Measurements from ENCODE around the gene MINDY1. TPM values are rescaled to one million over a fixed set of nuclear protein-coding genes. Genes with fewer than 3 reads are reported as not detected.

Gene MINDY1
- total and polyA plus RNA-seq, 7 donors: 15.6 to 51.8 (median 25.5) TPM

DNA sequence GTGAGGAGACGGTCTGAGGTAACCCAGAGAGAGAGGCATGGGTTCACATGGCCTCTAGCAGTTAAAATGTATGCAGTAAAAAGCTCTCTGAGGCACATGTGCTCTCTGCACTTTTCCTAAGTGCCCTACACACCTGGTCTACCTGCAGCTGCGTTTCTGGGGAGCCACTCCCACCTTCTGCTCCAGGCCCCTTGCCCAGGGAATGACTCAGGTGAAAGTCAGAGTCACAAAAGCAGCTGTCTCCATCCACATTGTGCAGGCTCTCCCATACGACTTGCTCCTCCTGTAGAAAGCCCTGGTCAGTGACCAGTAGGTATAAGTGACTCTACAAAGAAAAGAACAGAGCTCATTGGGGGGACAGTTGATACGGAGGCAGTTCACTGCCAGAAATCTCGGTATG is 8.8 kb downstream of the MINDY1 start:
- H3K27me3 ChIP-seq: no peaks in the 10 kb centered on the region
- H3K9me3 ChIP-seq: no peaks in the 10 kb centered on the region
- no peak overlapping the region for H3K27ac ChIP-seq
- peaks cover 9 to 60% (median 34%) of the 10 kb centered on the region in 4 donors for H3K36me3 ChIP-seq
- H3K4me3 ChIP-seq: no peak overlapping the region
- no peak for DNase-seq
- WGBS, 2 donors: 65 to 77% methylated on average over 5 of the region's 5 CpGs
- H3K4me1 ChIP-seq: peaks cover 0 to 22% (median 8%) of the 10 kb centered on the region in 4 donors
- TF ChIP-seq, protein P1, sequence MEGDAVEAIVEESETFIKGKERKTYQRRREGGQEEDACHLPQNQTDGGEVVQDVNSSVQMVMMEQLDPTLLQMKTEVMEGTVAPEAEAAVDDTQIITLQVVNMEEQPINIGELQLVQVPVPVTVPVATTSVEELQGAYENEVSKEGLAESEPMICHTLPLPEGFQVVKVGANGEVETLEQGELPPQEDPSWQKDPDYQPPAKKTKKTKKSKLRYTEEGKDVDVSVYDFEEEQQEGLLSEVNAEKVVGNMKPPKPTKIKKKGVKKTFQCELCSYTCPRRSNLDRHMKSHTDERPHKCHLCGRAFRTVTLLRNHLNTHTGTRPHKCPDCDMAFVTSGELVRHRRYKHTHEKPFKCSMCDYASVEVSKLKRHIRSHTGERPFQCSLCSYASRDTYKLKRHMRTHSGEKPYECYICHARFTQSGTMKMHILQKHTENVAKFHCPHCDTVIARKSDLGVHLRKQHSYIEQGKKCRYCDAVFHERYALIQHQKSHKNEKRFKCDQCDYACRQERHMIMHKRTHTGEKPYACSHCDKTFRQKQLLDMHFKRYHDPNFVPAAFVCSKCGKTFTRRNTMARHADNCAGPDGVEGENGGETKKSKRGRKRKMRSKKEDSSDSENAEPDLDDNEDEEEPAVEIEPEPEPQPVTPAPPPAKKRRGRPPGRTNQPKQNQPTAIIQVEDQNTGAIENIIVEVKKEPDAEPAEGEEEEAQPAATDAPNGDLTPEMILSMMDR (IDR thresholded peaks at IDR 0.05): no peak
- TF ChIP-seq POLR2AphosphoS5 (IDR thresholded peaks at IDR 0.05): no peak
- no peak for TF ChIP-seq EP300 (IDR thresholded peaks at IDR 0.05)
- no peak for TF ChIP-seq POLR2A (IDR thresholded peaks at IDR 0.05)
- intact Hi-C loops (cut with DNase I): no loop called here

DNA sequence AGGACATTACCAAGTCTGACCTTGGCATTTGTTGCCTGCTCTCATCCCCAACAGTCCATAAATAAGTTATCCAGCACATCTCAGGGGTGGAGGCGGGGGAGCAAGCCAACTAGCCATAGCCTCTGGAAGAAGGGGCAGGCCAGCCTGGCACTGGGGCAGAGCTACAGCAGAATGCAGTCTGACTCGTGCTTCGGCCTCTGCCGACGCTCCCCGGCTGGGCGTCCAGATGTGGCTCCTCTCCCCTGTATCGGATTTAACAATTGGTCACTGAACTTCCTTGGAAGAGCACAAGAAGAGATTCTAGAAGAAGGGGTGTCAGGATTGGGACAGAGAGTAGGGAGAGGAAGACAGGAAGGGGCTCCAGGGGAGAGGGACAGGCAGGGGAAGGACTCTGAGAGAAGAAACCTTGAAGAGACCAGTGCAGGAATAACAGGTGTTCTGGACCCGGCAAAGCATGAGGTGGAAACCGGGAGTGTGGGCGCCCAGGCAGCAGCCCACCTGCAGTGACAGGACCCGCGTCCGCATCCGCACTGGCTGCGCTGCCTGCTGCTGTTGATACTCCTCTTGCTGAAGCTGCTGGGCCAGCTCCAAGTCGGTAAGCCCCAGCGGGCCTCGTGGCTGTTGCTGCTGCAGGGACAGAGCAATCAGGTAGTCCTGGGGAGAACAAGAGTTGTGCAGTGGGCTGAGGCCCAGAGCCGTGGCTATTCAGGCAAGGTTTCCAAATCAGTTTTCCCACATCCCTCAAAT is 9.4 kb downstream of the MINDY1 start:
- 91 to 92% methylated on average over 20 of the region's 20 CpGs for WGBS, 2 donors
- intact Hi-C loops (cut with DNase I): no loop called here
- H3K4me3 ChIP-seq: no peak overlapping the region
- H3K27me3 ChIP-seq: no peaks in the 10 kb centered on the region
- no peaks in the 10 kb centered on the region for H3K9me3 ChIP-seq
- peaks cover 0 to 15% (median 1%) of the 10 kb centered on the region in 4 donors for H3K4me1 ChIP-seq
- no peak for TF ChIP-seq EP300 (IDR thresholded peaks at IDR 0.05)
- DNase-seq: no peak
- H3K36me3 ChIP-seq: peaks cover 9 to 59% (median 34%) of the 10 kb centered on the region in 4 donors
- H3K27ac ChIP-seq: no peak overlapping the region

DNA sequence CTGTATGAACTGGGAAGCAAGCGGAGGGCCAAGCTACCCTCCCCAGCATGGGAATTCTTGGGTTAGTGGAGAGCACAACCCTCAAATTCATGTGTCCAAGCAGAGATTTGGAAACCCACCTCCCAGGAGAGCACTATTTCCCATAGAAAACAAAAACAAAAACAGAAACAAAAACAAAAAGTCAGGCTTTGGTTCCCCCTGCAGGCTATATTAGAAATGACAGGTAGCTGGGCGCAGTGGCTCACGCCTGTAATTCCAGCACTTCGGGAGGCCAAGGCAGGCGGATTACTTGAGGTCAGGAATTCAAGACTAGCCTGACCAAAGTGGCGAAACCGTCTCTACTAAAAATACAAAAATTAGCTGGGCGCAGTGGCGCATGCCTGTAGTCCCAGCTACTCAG is 10.8 kb downstream of the MINDY1 start:
- no peaks in the 10 kb centered on the region for H3K9me3 ChIP-seq
- H3K4me3 ChIP-seq: no peak overlapping the region
- H3K27me3 ChIP-seq: no peaks in the 10 kb centered on the region
- WGBS, 2 donors: 34 to 52% methylated on average over 9 of the region's 9 CpGs
- H3K27ac ChIP-seq: peak overlapping the region; percentile 38 to 64 (median 63)
- peak; percentile 80 for DNase-seq
- peaks cover 9 to 44% (median 28%) of the 10 kb centered on the region in 4 donors for H3K36me3 ChIP-seq
- peaks cover 0 to 12% (median 0%) of the 10 kb centered on the region in 4 donors for H3K4me1 ChIP-seq
- intact Hi-C loops (cut with DNase I): no loop called here
- TF ChIP-seq, protein P1 (IDR thresholded peaks at IDR 0.05): peak; percentile 76 to 86 (median 80)
- no peak for TF ChIP-seq POLR2AphosphoS5 (IDR thresholded peaks at IDR 0.05)

DNA sequence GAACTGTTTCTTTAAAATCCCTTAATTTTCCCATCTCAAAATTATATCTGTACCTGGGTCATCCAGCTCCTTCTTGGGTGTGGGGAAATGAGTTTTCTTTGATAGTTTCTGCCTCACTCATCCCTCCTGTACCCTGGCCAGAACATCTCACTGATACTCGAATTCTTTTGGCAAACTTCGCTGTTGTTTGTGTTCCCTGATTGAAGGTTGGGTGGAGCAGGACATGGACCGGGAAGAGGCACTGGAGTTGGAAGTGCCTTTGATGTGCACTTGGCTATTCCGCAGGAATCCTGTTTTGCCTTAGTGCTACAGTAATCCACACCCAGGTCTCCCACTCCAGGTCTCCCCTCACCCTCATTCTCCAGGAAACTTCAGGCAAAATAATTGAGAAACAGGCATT is 11.2 kb downstream of the MINDY1 start:
- Histone ChIP-seq H3K27me3 (no peaks in the 10 kb centered on the region), H3K27ac (peak overlapping the region; percentile 38 to 64 (median 63)), H3K4me3 (no peak overlapping the region), H3K36me3 (peaks cover 9 to 40% (median 27%) of the 10 kb centered on the region in 4 donors), H3K9me3 (no peaks in the 10 kb centered on the region), H3K4me1 (peaks cover 0 to 12% (median 0%) of the 10 kb centered on the region in 4 donors)
- no peak for DNase-seq
- TF ChIP-seq POLR2A (IDR thresholded peaks at IDR 0.05): no peak
- TF ChIP-seq EP300 (IDR thresholded peaks at IDR 0.05): no peak
- TF ChIP-seq, protein P1 (IDR thresholded peaks at IDR 0.05): no peak
- TF ChIP-seq POLR2AphosphoS5 (IDR thresholded peaks at IDR 0.05): no peak
- 45 to 70% methylated on average over 4 of the region's 4 CpGs for WGBS, 2 donors
- intact Hi-C loops (cut with DNase I): no loop called here

DNA sequence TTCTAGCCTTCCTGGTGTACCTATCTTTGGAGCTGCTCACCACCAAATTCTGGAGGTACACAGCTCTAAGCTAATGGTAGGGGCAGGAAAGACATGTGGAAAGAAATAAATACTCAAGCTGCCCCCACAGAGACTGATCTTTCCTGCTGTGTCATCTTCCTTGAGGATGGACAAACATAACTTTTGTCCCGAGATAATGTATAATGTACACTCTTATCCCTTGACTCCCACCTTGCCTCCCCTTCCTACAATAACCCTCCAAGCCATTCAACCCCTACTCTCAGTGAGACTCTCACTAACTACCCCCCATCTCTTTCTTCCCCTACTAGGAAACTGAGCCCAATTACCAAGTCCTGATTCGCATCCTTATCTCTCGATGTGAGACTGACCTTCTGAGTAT is 12.5 kb downstream of the MINDY1 start:
- no peak overlapping the region for H3K27ac ChIP-seq
- whole genome bisulfite sequencing, 2 donors: 81 to 87% methylated on average over 3 of the region's 3 CpGs
- no peak for TF ChIP-seq POLR2AphosphoS5 (IDR thresholded peaks at IDR 0.05)
- no peak for TF ChIP-seq POLR2A (IDR thresholded peaks at IDR 0.05)
- TF ChIP-seq, protein P1 (IDR thresholded peaks at IDR 0.05): no peak
- no peak for TF ChIP-seq EP300 (IDR thresholded peaks at IDR 0.05)
- H3K4me3 ChIP-seq: no peak overlapping the region
- H3K36me3 ChIP-seq: peaks cover 7 to 29% (median 23%) of the 10 kb centered on the region in 4 donors
- no peaks in the 10 kb centered on the region for H3K9me3 ChIP-seq
- H3K4me1 ChIP-seq: peaks cover 0 to 12% (median 0%) of the 10 kb centered on the region in 4 donors
- no peak for DNase-seq
- intact Hi-C loops (cut with DNase I): no loop called here
- no peaks in the 10 kb centered on the region for H3K27me3 ChIP-seq

Measured in sigmoid colon (tissue), 7 donors.